ENCODE results near the gene CMTM7. TPM values are rescaled to one million over a fixed set of nuclear protein-coding genes. Genes with fewer than 3 reads are reported as not detected.
A peak's percentile ranks its signal among the peaks of the same experiment; 100 is the strongest.

CMTM7 gene
- total and polyA plus RNA-seq, 2 of the 13 experiments (the other 11 are each of a cell fraction or from before 2014, with no cell fraction given): 20.9 to 21.4 TPM

- no peak for TF ChIP-seq ZSCAN5A (CRISPR knock-in tag; IDR thresholded peaks at IDR 0.05; ENCODE audit: borderline replicate concordance)
- peak; percentile 45; the same call in 1 of the 2 replicates for TF ChIP-seq IRX3 (CRISPR knock-in tag; IDR thresholded peaks at IDR 0.05; ENCODE audit: borderline replicate concordance, low read depth)
- TF ChIP-seq, protein P1, sequence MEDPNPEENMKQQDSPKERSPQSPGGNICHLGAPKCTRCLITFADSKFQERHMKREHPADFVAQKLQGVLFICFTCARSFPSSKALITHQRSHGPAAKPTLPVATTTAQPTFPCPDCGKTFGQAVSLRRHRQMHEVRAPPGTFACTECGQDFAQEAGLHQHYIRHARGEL (CRISPR knock-in tag; IDR thresholded peaks at IDR 0.05): no peak; the same call in 1 of the 2 replicates
- TF ChIP-seq CCDC6 (CRISPR knock-in tag; IDR thresholded peaks at IDR 0.05): peak; percentile 71; the same call in 1 of the 2 replicates
- TF ChIP-seq ZMYM3 (CRISPR knock-in tag; IDR thresholded peaks at IDR 0.05): no peak
- TF ChIP-seq NFE2L1 (CRISPR knock-in tag; IDR thresholded peaks at IDR 0.05; ENCODE audit: borderline replicate concordance): no peak
- no peak for TF ChIP-seq ZNF549 (CRISPR knock-in tag; IDR thresholded peaks at IDR 0.05)
- TF ChIP-seq HOXA7 (CRISPR knock-in tag; IDR thresholded peaks at IDR 0.05): no peak
- TF ChIP-seq ZNF652 (CRISPR knock-in tag; IDR thresholded peaks at IDR 0.05; ENCODE audit: borderline replicate concordance, low read depth): no peak
- no peak for TF ChIP-seq RBM22 (optimal IDR thresholded peaks at IDR 0.05; ENCODE audit: low read length)
- no peak for TF ChIP-seq ZNF207 (IDR thresholded peaks at IDR 0.05; ENCODE audit: borderline replicate concordance)
- TF ChIP-seq, protein P2, sequence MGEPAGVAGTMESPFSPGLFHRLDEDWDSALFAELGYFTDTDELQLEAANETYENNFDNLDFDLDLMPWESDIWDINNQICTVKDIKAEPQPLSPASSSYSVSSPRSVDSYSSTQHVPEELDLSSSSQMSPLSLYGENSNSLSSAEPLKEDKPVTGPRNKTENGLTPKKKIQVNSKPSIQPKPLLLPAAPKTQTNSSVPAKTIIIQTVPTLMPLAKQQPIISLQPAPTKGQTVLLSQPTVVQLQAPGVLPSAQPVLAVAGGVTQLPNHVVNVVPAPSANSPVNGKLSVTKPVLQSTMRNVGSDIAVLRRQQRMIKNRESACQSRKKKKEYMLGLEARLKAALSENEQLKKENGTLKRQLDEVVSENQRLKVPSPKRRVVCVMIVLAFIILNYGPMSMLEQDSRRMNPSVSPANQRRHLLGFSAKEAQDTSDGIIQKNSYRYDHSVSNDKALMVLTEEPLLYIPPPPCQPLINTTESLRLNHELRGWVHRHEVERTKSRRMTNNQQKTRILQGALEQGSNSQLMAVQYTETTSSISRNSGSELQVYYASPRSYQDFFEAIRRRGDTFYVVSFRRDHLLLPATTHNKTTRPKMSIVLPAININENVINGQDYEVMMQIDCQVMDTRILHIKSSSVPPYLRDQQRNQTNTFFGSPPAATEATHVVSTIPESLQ (CRISPR knock-in tag; conservative IDR thresholded peaks at IDR 0.05): no peak
- TF ChIP-seq SYNCRIP (IDR thresholded peaks at IDR 0.05; ENCODE audit: insufficient read depth, low read depth, low read length): no peak
- peak; percentile 76 for TF ChIP-seq ZFX (CRISPR knock-in tag; IDR thresholded peaks at IDR 0.05; ENCODE audit: low read depth)
- no peak for TF ChIP-seq SP1 (IDR thresholded peaks at IDR 0.05)
- TF ChIP-seq SP1 (CRISPR knock-in tag; IDR thresholded peaks at IDR 0.05): no peak
- no peak for TF ChIP-seq ZC3H4 (CRISPR knock-in tag; IDR thresholded peaks at IDR 0.05; ENCODE audit: borderline replicate concordance)
- TF ChIP-seq, protein P3, sequence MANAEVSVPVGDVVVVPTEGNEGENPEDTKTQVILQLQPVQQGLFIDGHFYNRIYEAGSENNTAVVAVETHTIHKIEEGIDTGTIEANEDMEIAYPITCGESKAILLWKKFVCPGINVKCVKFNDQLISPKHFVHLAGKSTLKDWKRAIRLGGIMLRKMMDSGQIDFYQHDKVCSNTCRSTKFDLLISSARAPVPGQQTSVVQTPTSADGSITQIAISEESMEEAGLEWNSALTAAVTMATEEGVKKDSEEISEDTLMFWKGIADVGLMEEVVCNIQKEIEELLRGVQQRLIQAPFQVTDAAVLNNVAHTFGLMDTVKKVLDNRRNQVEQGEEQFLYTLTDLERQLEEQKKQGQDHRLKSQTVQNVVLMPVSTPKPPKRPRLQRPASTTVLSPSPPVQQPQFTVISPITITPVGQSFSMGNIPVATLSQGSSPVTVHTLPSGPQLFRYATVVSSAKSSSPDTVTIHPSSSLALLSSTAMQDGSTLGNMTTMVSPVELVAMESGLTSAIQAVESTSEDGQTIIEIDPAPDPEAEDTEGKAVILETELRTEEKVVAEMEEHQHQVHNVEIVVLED (CRISPR knock-in tag; IDR thresholded peaks at IDR 0.05; ENCODE audit: borderline replicate concordance): peak; percentile 50; the same call in 1 of the 2 replicates
- TF ChIP-seq SIN3A (IDR thresholded peaks at IDR 0.05; ENCODE audit: borderline replicate concordance, low read depth, low read length): no peak; the same call in 1 of the 2 replicates
- TF ChIP-seq ZNF10 (CRISPR knock-in tag; IDR thresholded peaks at IDR 0.05; ENCODE audit: borderline replicate concordance, low read depth): no peak
These were observed at the start of gene CMTM7 (continued) for GRCh38 chr3:32391643-32392535.
